Measurements from ENCODE around the gene ALKBH1.
"Not testable (repeated sequence)": the region's sequence is repeated elsewhere in the genome, so short reads cannot be mapped to it uniquely, and the experiment has no call there.

Gene ALKBH1

GRCh38 chr14:77681196-77682157, 26.3 kb downstream of the ALKBH1 start:
- in situ Hi-C loops (cut with MboI; ENCODE audit: low sequenced_read_pairs, unreplicated experiment) = no loop called here
- DNase-seq (ENCODE audit: low spot score) = no peak
- TF ChIP-seq CTCF (IDR thresholded peaks at IDR 0.05; ENCODE audit: borderline replicate concordance, control extremely low read depth, extremely low read depth, insufficient read depth, missing control alignments) = no peak

GRCh38 chr14:77674931-77675330, 32.9 kb downstream of the ALKBH1 start:
- in situ Hi-C loops (cut with MboI; ENCODE audit: low sequenced_read_pairs, unreplicated experiment) = loop anchor here (25.0 kb wide), 1 partner anchor 887 kb away; no protein-coding TSS in a partner anchor
- DNase-seq (ENCODE audit: low spot score) = no peak
- TF ChIP-seq CTCF (IDR thresholded peaks at IDR 0.05; ENCODE audit: borderline replicate concordance, control extremely low read depth, extremely low read depth, insufficient read depth, missing control alignments) = no peak

GRCh38 chr14:77673193-77673592, 34.6 kb downstream of the ALKBH1 start:
- in situ Hi-C loops (cut with MboI; ENCODE audit: low sequenced_read_pairs, unreplicated experiment) = loop anchor here (25.0 kb wide), 1 partner anchor 889 kb away; no protein-coding TSS in a partner anchor
- DNase-seq (ENCODE audit: low spot score) = no peak
- no peak for TF ChIP-seq CTCF (IDR thresholded peaks at IDR 0.05; ENCODE audit: borderline replicate concordance, control extremely low read depth, extremely low read depth, insufficient read depth, missing control alignments)

- TF ChIP-seq CTCF (IDR thresholded peaks at IDR 0.05; ENCODE audit: borderline replicate concordance, control extremely low read depth, extremely low read depth, insufficient read depth, missing control alignments) = no peak
- in situ Hi-C loops (cut with MboI; ENCODE audit: low sequenced_read_pairs, unreplicated experiment) = loop anchor here (25.0 kb wide), 1 partner anchor 895 kb away; no protein-coding TSS in a partner anchor
- DNase-seq (ENCODE audit: low spot score) = no peak
These were observed 40.5 kb downstream of the ALKBH1 start for GRCh38 chr14:77667331-77667730.

- in situ Hi-C loops (cut with MboI; ENCODE audit: low sequenced_read_pairs, unreplicated experiment) = loop anchor here (25.0 kb wide), 1 partner anchor 899 kb away; no protein-coding TSS in a partner anchor
These were observed 44.5 kb downstream of the ALKBH1 start for GRCh38 chr14:77663293-77663692.

GRCh38 chr14:77661562-77661961, 46.3 kb downstream of the ALKBH1 start:
- DNase-seq (ENCODE audit: low spot score) = not testable (repeated sequence)
- in situ Hi-C loops (cut with MboI; ENCODE audit: low sequenced_read_pairs, unreplicated experiment) = loop anchor here (25.0 kb wide), 1 partner anchor 901 kb away; no protein-coding TSS in a partner anchor

More at GRCh38 chr14:77663293-77663692, 44.5 kb downstream of the ALKBH1 start:
- DNase-seq (ENCODE audit: low spot score) = no peak
- no peak for TF ChIP-seq CTCF (IDR thresholded peaks at IDR 0.05; ENCODE audit: borderline replicate concordance, control extremely low read depth, extremely low read depth, insufficient read depth, missing control alignments)

- in situ Hi-C loops (cut with MboI; ENCODE audit: low sequenced_read_pairs, unreplicated experiment) = loop anchor here (25.0 kb wide), 1 partner anchor 902 kb away; no protein-coding TSS in a partner anchor
- no peak for DNase-seq (ENCODE audit: low spot score)
- no peak for TF ChIP-seq CTCF (IDR thresholded peaks at IDR 0.05; ENCODE audit: borderline replicate concordance, control extremely low read depth, extremely low read depth, insufficient read depth, missing control alignments)
These were observed 47.1 kb downstream of the ALKBH1 start for GRCh38 chr14:77660754-77661153.
